SK-N-SH (cell line): ENCODE results near the gene PPP1R16B. TPM values are rescaled to one million over a fixed set of nuclear protein-coding genes. Genes with fewer than 3 reads are reported as not detected.

Source experiments
- CTCF ChIA-PET: fragments of 300-600, 350-600 bp; formaldehyde crosslinking; extraction: SDS; loops from one replicate; lab custom pipeline; 2021; lab: Yijun Ruan, JAX
- POLR2A ChIA-PET: fragments of 350-600 bp; sonication (Branson Sonifier 250); formaldehyde crosslinking; extraction: SDS; loops from one replicate; lab custom pipeline; 2020; ENCODE audit warnings: antibody characterized with exemption, inconsistent platforms; lab: Yijun Ruan, JAX
- DNase-seq: peaks from one replicate; pipeline ENCODE4 v3.0.0; 2012
- H2AFZ ChIP-seq: fragments of 200-600 bp; sonication (generic); 2 replicates; pipeline ENCODE4 v1.8.1; 2016; ENCODE audit warnings: antibody characterized with exemption, mild to moderate bottlenecking, low read depth
- H3F3A ChIP-seq: fragments of 200-600 bp; sonication (generic); replicated peaks from 2 replicates; pipeline ENCODE3; 2016; ENCODE audit warnings: antibody characterized with exemption, mild to moderate bottlenecking; ENCODE audit not compliant: insufficient read depth
- H3K27ac ChIP-seq, 2 experiments: fragments of 200-500 bp in 1 of 2; fragments of 200-600 bp in 1 of 2; sonication (Bioruptor generic) in 1 of 2; sonication (generic), shearing (Covaris generic) in 1 of 2; 2 replicates each; pipeline versions ENCODE4 v1.5.1 to v1.6.1; 2014 to 2016; ENCODE audit warnings: low read depth in 2 of 2, inconsistent platforms in 1 of 2, low read length in 1 of 2, mild to moderate bottlenecking in 1 of 2, mixed read lengths in 1 of 2
- H3K27me3 ChIP-seq: fragments of 200-600 bp; sonication (generic), shearing (Covaris generic); 2 replicates; pipeline ENCODE4 v1.6.1; 2016; ENCODE audit warnings: mixed run types; ENCODE audit not compliant: insufficient read depth
- H3K36me3 ChIP-seq, 2 experiments: fragments of 200-500 bp in 1 of 2; fragments of 200-600 bp in 1 of 2; sonication (Bioruptor generic) in 1 of 2; sonication (generic) in 1 of 2; replicated peaks in 1 of 2; 2 replicates each; pipeline versions ENCODE3 to v1.5.1; 2014 to 2016; ENCODE audit warnings: low read length in 1 of 2, mild to moderate bottlenecking in 1 of 2; ENCODE audit not compliant: insufficient read depth in 2 of 2, control insufficient read depth in 1 of 2
- H3K4me1 ChIP-seq, 2 experiments: fragments of 200-500 bp in 1 of 2; fragments of 200-600 bp in 1 of 2; sonication (Bioruptor generic) in 1 of 2; sonication (generic), shearing (Covaris generic) in 1 of 2; 2 replicates each; pipeline versions ENCODE4 v1.5.1 to v1.6.1; 2014 to 2016; ENCODE audit warnings: low read depth in 1 of 2, low read length in 1 of 2, mixed run types in 1 of 2; ENCODE audit not compliant: insufficient read depth in 2 of 2, control insufficient read depth in 1 of 2
- H3K4me2 ChIP-seq: fragments of 200-600 bp; sonication (generic), shearing (Covaris generic); 2 replicates; pipeline ENCODE4 v1.6.1; 2017; ENCODE audit warnings: mixed run types
- H3K4me3 ChIP-seq, 2 experiments: fragments of 200-500 bp in 1 of 2; fragments of 200-600 bp in 1 of 2; sonication (Bioruptor generic) in 1 of 2; sonication (generic), shearing (Covaris generic) in 1 of 2; 2 replicates each; pipeline versions ENCODE4 v1.5.1 to v1.8.1; 2014 to 2016; ENCODE audit warnings: low read depth in 2 of 2, inconsistent platforms in 1 of 2, low read length in 1 of 2, mild to moderate bottlenecking in 1 of 2, mixed read lengths in 1 of 2, moderate library complexity in 1 of 2
- H3K79me2 ChIP-seq: fragments of 200-600 bp; sonication (generic); 2 replicates; pipeline ENCODE4 v1.8.1; 2017; ENCODE audit warnings: mild to moderate bottlenecking; ENCODE audit not compliant: insufficient read depth
- H3K9ac ChIP-seq: fragments of 200-600 bp; sonication (generic); 2 replicates; pipeline ENCODE4 v1.6.1; 2017; ENCODE audit warnings: mixed run types
- H3K9me2 ChIP-seq: fragments of 200-600 bp; sonication (generic); 2 replicates; pipeline ENCODE4 v1.6.1; 2017; ENCODE audit warnings: mixed run types
- H3K9me3 ChIP-seq: fragments of 200-600 bp; sonication (generic); 2 replicates; pipeline ENCODE4 v1.6.1; 2017; ENCODE audit warnings: mixed run types, mild to moderate bottlenecking, moderate library complexity
- H4K20me1 ChIP-seq: fragments of 200-600 bp; sonication (generic); 2 replicates; pipeline ENCODE4 v1.6.1; 2017; ENCODE audit warnings: mild to moderate bottlenecking, mixed run types; ENCODE audit not compliant: insufficient read depth
- FOSL2 ChIP-seq: IDR thresholded peaks from 2 replicates; pipeline ENCODE4 v1.4.0; 2012; ENCODE audit warnings: low read depth, mild to moderate bottlenecking, moderate library complexity, borderline replicate concordance
- FOXJ3 ChIP-seq: sonication (generic); formaldehyde crosslinking; IDR thresholded peaks from 2 replicates; pipeline ENCODE4 v1.5.1; 2020; ENCODE audit warnings: mild to moderate bottlenecking, missing genetic modification reagents
- FOXM1 ChIP-seq: IDR thresholded peaks from 2 replicates; pipeline ENCODE4 v1.4.0; 2012; ENCODE audit warnings: low read depth, mild to moderate bottlenecking
- GATA2 ChIP-seq: sonication (generic); formaldehyde crosslinking; IDR thresholded peaks from 2 replicates; pipeline ENCODE4 v1.5.0; 2020; ENCODE audit warnings: mild to moderate bottlenecking, missing genetic modification reagents
- IRF3 ChIP-seq: fragments of 150-350 bp; IDR thresholded peaks from 2 replicates; pipeline ENCODE4 v1.6.1; 2016; ENCODE audit warnings: mild to moderate bottlenecking, low read depth, low read length
- MXI1 ChIP-seq: IDR thresholded peaks from 2 replicates; pipeline ENCODE4 v1.6.1; 2012; ENCODE audit warnings: mild to moderate bottlenecking, low read depth, low read length, improper control_type of control experiment
- NRF1 ChIP-seq: IDR thresholded peaks from 2 replicates; pipeline ENCODE4 v1.6.1; 2012; ENCODE audit warnings: low read depth, mild to moderate bottlenecking, low read length
- RAD21 ChIP-seq: IDR thresholded peaks from 2 replicates; pipeline ENCODE4 v1.6.1; 2012; ENCODE audit warnings: mild to moderate bottlenecking, low read length
- RCOR1 ChIP-seq: fragments of 150-350 bp; IDR thresholded peaks from 2 replicates; pipeline ENCODE4 v1.6.1; 2017; ENCODE audit warnings: antibody characterized with exemption, low read length
- RFX5 ChIP-seq: IDR thresholded peaks from 2 replicates; pipeline ENCODE4 v1.6.1; 2012; ENCODE audit warnings: mild to moderate bottlenecking, improper control_type of control experiment, low read length
- SIN3A ChIP-seq: IDR thresholded peaks from 2 replicates; pipeline ENCODE4 v1.6.1; 2012; ENCODE audit warnings: low read depth, mild to moderate bottlenecking, low read length, moderate library complexity, borderline replicate concordance
- TAF1 ChIP-seq: IDR thresholded peaks from 2 replicates; pipeline ENCODE4 v1.6.1; 2012; ENCODE audit warnings: low read depth, mild to moderate bottlenecking, low read length, moderate library complexity, borderline replicate concordance
- TCF12 ChIP-seq: IDR thresholded peaks from 2 replicates; pipeline ENCODE4 v1.4.0; 2012
- TEAD4 ChIP-seq: IDR thresholded peaks from 2 replicates; pipeline ENCODE4 v1.4.0; 2012; ENCODE audit warnings: mild to moderate bottlenecking, borderline replicate concordance; ENCODE audit not compliant: insufficient read depth
- USF2 ChIP-seq: fragments of 150-350 bp; IDR thresholded peaks from 2 replicates; pipeline ENCODE4 v1.6.1; 2017; ENCODE audit warnings: antibody characterized with exemption, low read length, low read depth, borderline replicate concordance
- WGBS: methylation state at CpG from one replicate; pipeline ENCODE4 v1.1.6; 2017; ENCODE audit warnings: low lambda C conversion rate; 5-methylcytosine and 5-hydroxymethylcytosine counted together
- polyA plus RNA-seq, 3 experiments: library from polyadenylated mRNA; depleted of rRNA; stranded (reverse); fragments of >200 nt; gene quantifications; 2 replicates each; pipeline ENCODE4 v1.2.3, GENCODE V29; 2012
- TF ChIP-seq, protein P1 (sequence below): IDR thresholded peaks from 2 replicates; pipeline ENCODE4 v1.4.0; 2012; ENCODE audit warnings: low read depth, borderline replicate concordance
- TF ChIP-seq, protein P2 (sequence below): IDR thresholded peaks from 2 replicates; pipeline ENCODE4 v1.4.0; 2012; ENCODE audit warnings: low read depth
- TF ChIP-seq, protein P3 (sequence below): IDR thresholded peaks from 2 replicates; pipeline ENCODE4 v1.4.0; 2012; ENCODE audit warnings: low read depth, borderline replicate concordance

Gene PPP1R16B
- polyA plus RNA-seq, 1 of the 3 experiments (the other 2 are of a cell fraction): 0.28 TPM

DNA sequence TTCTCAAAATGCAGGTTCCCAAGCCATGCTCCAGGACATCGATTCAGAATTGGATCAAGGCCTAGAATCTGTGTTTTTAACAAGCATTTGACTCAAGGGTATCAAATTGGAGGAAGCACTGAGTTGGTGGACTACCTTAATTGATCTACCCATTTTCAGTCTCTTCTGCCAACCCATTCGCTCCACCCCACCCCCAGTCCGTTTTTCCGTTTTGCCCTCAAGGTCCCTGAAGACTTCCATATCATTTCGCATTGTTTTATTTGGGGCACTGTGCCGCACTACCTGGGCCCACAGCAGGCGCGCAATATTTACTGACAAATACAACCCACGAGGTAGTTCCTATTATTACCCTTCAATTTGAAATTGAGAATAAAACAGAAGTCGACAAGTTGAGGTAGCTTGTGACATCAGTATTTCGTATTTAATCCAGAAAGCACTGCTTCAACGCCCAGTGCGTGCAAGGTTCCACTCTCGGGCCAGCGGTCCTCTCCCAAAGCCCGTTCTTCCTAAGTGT, 156.1 kb downstream of the PPP1R16B start:
- Histone ChIP-seq H3K27ac (peak overlapping the region; percentile 15 to 76), H3F3A (peaks cover 13% of the 10 kb centered on the region), H3K9me3 (no peaks in the 10 kb centered on the region), H3K79me2 (peaks cover 43% of the 10 kb centered on the region), H3K36me3 (peaks cover 7 to 9% of the 10 kb centered on the region in 2 experiments), H4K20me1 (no peaks in the 10 kb centered on the region), H2AFZ (peak overlapping the region; percentile 93), H3K9ac (peak overlapping the region; percentile 49; the same call in 1 of the 2 replicates), H3K9me2 (no peaks in the 10 kb centered on the region), H3K4me3 (peak overlapping the region; percentile 56 to 100), H3K4me1 (peaks cover 7 to 9% of the 10 kb centered on the region in 2 experiments; a peak in 3 of 4 replicates), H3K4me2 (peak overlapping the region; percentile 50), H3K27me3 (no peaks in the 10 kb centered on the region)
- 36% methylated on average over 16 of the region's 16 CpGs for WGBS
- POLR2A ChIA-PET: interaction anchor here (0.9 to 1.7 kb wide), 7 partner anchors 11 to 91 kb away, joined by 3 to 20 read pairs (median 4); partner anchors contain the start of gene FAM83D
- CTCF ChIA-PET: interaction anchor here (0.6 to 2.7 kb wide), 10 partner anchors 8 to 316 kb away, joined by 3 to 20 read pairs (median 4); partner anchors contain the start of gene FAM83D
- DNase-seq: no peak
- TF ChIP-seq FOXM1: no peak
- TF ChIP-seq SIN3A: no peak
- TF ChIP-seq RAD21: no peak
- no peak for TF ChIP-seq IRF3
- no peak for TF ChIP-seq TAF1
- TF ChIP-seq MXI1: no peak
- no peak for TF ChIP-seq USF2
- no peak for TF ChIP-seq TEAD4

DNA sequence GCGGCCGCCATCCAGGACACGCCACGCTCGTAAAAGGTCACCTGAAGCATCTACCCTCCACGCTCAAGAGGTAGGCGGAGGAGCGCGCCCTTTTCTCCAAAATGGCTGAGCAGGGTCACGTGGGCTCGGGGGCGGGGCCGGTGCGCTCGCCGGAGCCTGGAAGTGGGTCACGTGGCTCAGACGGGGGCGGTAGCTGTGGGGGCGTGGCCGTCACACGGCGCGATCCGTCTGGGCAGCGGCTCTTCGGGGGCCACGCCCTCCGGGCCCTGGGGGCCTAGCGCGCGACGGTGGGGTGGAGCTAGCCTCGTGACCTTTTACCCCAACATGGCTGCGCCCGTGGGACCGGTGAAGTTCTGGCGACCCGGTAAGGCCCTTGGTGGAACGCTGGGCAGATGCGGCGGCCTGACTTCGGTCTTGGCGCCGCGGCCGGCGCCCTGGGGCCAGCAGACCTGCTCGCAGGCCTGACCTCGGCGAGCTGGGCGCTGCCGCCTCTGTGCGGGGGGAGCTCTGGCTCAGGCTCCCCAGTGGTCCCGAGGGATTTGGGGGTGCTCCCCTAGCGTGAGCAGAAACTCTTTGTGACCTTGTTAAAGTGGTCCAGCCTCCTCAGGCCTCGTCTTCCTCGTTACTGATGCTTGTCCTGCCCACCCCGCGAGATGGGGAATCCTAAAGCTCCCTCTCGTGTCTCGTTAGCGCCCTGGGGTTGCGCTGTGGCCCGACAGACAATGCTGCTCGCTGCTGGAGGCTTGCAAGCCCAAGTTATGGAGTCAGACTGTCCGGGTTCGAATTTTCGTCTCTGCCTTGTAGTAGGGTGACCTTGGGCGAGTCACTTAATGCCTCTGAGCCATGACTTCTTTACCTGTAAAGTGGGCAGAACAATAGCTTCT, 156.8 kb downstream of the PPP1R16B start, which contains the start of gene DHX35:
TSS of gene DHX35 (plus strand) at position 301 of the 884 bp plus-strand sequence. CDS start at position 325, 24 bp downstream.
- peak; percentile 100 for DNase-seq
- 0% methylated on average over 9 of the region's 70 CpGs for WGBS
- Histone ChIP-seq H3K79me2 (peaks cover 50% of the 10 kb centered on the region), H3F3A (peaks cover 13% of the 10 kb centered on the region), H3K36me3 (peaks cover 7 to 13% of the 10 kb centered on the region in 2 experiments), H4K20me1 (no peaks in the 10 kb centered on the region), H3K9me3 (no peaks in the 10 kb centered on the region), H2AFZ (peak within 1 kb of the TSS; percentile 93), H3K4me2 (peak within 1 kb of the TSS; percentile 79), H3K9ac (peak within 1 kb of the TSS; percentile 92), H3K27ac (peak within 1 kb of the TSS; percentile 89 to 93), H3K27me3 (no peaks in the 10 kb centered on the region), H3K9me2 (no peaks in the 10 kb centered on the region), H3K4me1 (peaks cover 7 to 9% of the 10 kb centered on the region in 2 experiments; a peak in 3 of 4 replicates), H3K4me3 (peak within 1 kb of the TSS; percentile 93 to 100)
- ChIA-PET CTCF (interaction anchor here (0.6 to 2.7 kb wide), 14 partner anchors 8 to 317 kb away, joined by 3 to 20 read pairs (median 4); partner anchors contain the start of gene FAM83D), POLR2A (interaction anchor here (0.5 to 1.7 kb wide), 9 partner anchors 11 to 320 kb away, joined by 3 to 20 read pairs (median 4); partner anchors contain the start of gene FAM83D)
- TF ChIP-seq TCF12: no peak
- peak; percentile 54; the same call in 1 of the 2 replicates for TF ChIP-seq SIN3A
- TF ChIP-seq RFX5: no peak
- no peak for TF ChIP-seq NRF1
- TF ChIP-seq MXI1: peak; percentile 83
- TF ChIP-seq TAF1: peak; percentile 5; the same call in 1 of the 2 replicates
- TF ChIP-seq, protein P1, sequence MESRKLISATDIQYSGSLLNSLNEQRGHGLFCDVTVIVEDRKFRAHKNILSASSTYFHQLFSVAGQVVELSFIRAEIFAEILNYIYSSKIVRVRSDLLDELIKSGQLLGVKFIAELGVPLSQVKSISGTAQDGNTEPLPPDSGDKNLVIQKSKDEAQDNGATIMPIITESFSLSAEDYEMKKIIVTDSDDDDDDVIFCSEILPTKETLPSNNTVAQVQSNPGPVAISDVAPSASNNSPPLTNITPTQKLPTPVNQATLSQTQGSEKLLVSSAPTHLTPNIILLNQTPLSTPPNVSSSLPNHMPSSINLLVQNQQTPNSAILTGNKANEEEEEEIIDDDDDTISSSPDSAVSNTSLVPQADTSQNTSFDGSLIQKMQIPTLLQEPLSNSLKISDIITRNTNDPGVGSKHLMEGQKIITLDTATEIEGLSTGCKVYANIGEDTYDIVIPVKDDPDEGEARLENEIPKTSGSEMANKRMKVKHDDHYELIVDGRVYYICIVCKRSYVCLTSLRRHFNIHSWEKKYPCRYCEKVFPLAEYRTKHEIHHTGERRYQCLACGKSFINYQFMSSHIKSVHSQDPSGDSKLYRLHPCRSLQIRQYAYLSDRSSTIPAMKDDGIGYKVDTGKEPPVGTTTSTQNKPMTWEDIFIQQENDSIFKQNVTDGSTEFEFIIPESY: no peak
- TF ChIP-seq, protein P2, sequence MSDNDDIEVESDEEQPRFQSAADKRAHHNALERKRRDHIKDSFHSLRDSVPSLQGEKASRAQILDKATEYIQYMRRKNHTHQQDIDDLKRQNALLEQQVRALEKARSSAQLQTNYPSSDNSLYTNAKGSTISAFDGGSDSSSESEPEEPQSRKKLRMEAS: peak; percentile 97
- no peak for TF ChIP-seq FOXM1
- TF ChIP-seq FOSL2: no peak
- no peak for TF ChIP-seq GATA2 (CRISPR knock-in tag)
- TF ChIP-seq FOXJ3: no peak
- TF ChIP-seq, protein P3, sequence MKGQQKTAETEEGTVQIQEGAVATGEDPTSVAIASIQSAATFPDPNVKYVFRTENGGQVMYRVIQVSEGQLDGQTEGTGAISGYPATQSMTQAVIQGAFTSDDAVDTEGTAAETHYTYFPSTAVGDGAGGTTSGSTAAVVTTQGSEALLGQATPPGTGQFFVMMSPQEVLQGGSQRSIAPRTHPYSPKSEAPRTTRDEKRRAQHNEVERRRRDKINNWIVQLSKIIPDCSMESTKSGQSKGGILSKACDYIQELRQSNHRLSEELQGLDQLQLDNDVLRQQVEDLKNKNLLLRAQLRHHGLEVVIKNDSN: peak; percentile 100
- peak; percentile 49; the same call in 1 of the 2 replicates for TF ChIP-seq RCOR1
